Astrocyte (in vitro differentiated cells and primary cell): Measurements from ENCODE around the gene EPHB2. TPM values are rescaled to one million over a fixed set of nuclear protein-coding genes. Genes with fewer than 3 reads are reported as not detected.
A peak's percentile ranks its signal among the peaks of the same experiment; 100 is the strongest.

Source experiments
- DNase-seq: peaks from one replicate; pipeline ENCODE4 v3.0.0-alpha.2; 2010; ENCODE audit warnings: low read depth
- FAIRE-seq: peaks from 2 replicates; lab custom pipeline; 2011; peaks lifted over from hg19 to GRCh38; lab: Jason Lieb, UNC
- H2AFZ ChIP-seq: 2 replicates; pipeline ENCODE4 v1.6.0; 2012; ENCODE audit warnings: low read depth, low read length, inconsistent platforms
- H3K27ac ChIP-seq: 2 replicates; pipeline ENCODE4 v1.5.1; 2011; ENCODE audit warnings: low read depth, low read length, inconsistent platforms
- H3K27me3 ChIP-seq: 2 replicates; pipeline ENCODE4 v1.6.0; 2011; ENCODE audit warnings: low read length, inconsistent platforms; ENCODE audit not compliant: insufficient read depth
- H3K36me3 ChIP-seq: 2 replicates; pipeline ENCODE4 v1.5.1; 2011; ENCODE audit warnings: low read length, inconsistent platforms; ENCODE audit not compliant: insufficient read depth
- H3K4me1 ChIP-seq: 2 replicates; pipeline ENCODE4 v1.5.1; 2011; ENCODE audit warnings: low read length, inconsistent platforms; ENCODE audit not compliant: insufficient read depth
- H3K4me2 ChIP-seq: 2 replicates; pipeline ENCODE4 v1.6.0; 2012; ENCODE audit warnings: low read length, inconsistent platforms
- H3K4me3 ChIP-seq: 2 replicates; pipeline ENCODE4 v1.5.1; 2011; ENCODE audit warnings: low read depth, mild to moderate bottlenecking, low read length, inconsistent platforms; ENCODE audit not compliant: insufficient read depth
- H3K79me2 ChIP-seq: 2 replicates; pipeline ENCODE4 v1.6.0; 2012; ENCODE audit warnings: mild to moderate bottlenecking, low read length, inconsistent platforms; ENCODE audit not compliant: insufficient read depth
- H3K9ac ChIP-seq: 2 replicates; pipeline ENCODE4 v1.6.0; 2012; ENCODE audit warnings: mild to moderate bottlenecking, low read length, inconsistent platforms
- H3K9me3 ChIP-seq: 2 replicates; pipeline ENCODE4 v1.5.1; 2012; ENCODE audit warnings: low read depth, mild to moderate bottlenecking, low read length, inconsistent platforms; ENCODE audit not compliant: insufficient read depth
- H4K20me1 ChIP-seq: 2 replicates; pipeline ENCODE4 v1.6.0; 2012; ENCODE audit warnings: low read length, inconsistent platforms; ENCODE audit not compliant: insufficient read depth
- H3K27ac Mint-ChIP-seq: one replicate; pipeline ENCODE4 v1.8.0; 2021; ENCODE audit warnings: mild to moderate bottlenecking, mixed read lengths; ENCODE audit not compliant: unreplicated experiment
- H3K27me3 Mint-ChIP-seq: one replicate; pipeline ENCODE4 v1.8.0; 2021; ENCODE audit warnings: low read depth, mixed read lengths; ENCODE audit not compliant: unreplicated experiment
- H3K36me3 Mint-ChIP-seq: one replicate; pipeline ENCODE4 v1.8.0; 2021; ENCODE audit warnings: low read depth, mixed read lengths; ENCODE audit not compliant: unreplicated experiment
- H3K4me1 Mint-ChIP-seq: one replicate; pipeline ENCODE4 v1.8.0; 2021; ENCODE audit warnings: low read depth, mixed read lengths; ENCODE audit not compliant: unreplicated experiment
- H3K4me3 Mint-ChIP-seq: one replicate; pipeline ENCODE4 v1.8.0; 2021; ENCODE audit warnings: mild to moderate bottlenecking, moderate library complexity, mixed read lengths; ENCODE audit not compliant: unreplicated experiment
- H3K9me3 Mint-ChIP-seq: one replicate; pipeline ENCODE4 v1.8.0; 2021; ENCODE audit warnings: mild to moderate bottlenecking, mixed read lengths; ENCODE audit not compliant: unreplicated experiment
- EZH2 ChIP-seq: IDR thresholded peaks from 2 replicates; pipeline ENCODE4 v1.6.1; 2012; ENCODE audit warnings: mild to moderate bottlenecking, low read length, inconsistent platforms; ENCODE audit not compliant: insufficient read depth
- total RNA-seq: library from RNA; stranded (reverse); gene quantifications from 2 replicates; pipeline ENCODE4 v1.2.1, GENCODE V29; 2021
- TF ChIP-seq, protein P1 (sequence below): IDR thresholded peaks from 2 replicates; pipeline ENCODE4 v1.5.1; 2011; ENCODE audit warnings: low read depth, mild to moderate bottlenecking, inconsistent platforms, low read length, moderate library complexity; ENCODE audit not compliant: insufficient read depth

Gene EPHB2
- total RNA-seq, 1 donor from 2014 or later: 8.4 TPM

DNA sequence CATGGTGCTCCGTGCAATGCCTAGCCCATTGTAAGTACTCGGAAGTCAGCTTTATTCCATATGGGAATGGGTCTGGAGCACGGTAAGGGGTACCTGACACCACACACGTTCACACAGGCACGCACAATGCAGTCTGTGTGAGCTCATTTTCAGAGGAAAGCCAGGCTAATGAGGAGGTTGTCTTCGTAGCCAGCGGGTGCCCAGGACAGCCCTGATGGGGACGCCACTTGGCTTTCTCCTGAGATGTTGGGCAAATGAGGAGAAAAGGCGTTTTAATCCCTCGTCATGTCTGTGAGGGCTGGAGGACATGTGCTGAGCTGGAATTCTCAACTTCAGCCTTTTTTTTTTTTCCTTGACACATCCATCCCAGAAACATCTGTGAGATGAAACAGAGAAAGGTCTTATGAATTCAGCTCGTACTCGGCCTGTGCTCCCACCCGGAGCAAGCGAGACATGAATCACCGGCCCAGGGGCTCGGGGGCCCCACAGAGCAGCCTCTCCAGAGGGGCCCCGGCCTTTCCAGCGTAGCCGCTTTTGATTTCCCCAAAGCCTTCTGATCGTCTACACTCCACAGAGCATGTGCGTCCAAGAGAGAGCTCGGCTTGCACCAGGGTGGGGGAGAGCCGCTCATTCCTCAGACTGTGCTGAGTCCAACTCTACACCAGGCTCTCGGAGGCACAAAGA, 125.1 kb downstream of the EPHB2 start:
- Histone ChIP-seq H3K27me3 (no peaks in the 10 kb centered on the region), H3K4me1 (peaks cover 38% of the 10 kb centered on the region), H3K9me3 (no peaks in the 10 kb centered on the region), H3K9ac (no peak overlapping the region), H3K27ac (no peak overlapping the region), H3K36me3 (no peaks in the 10 kb centered on the region), H3K4me3 (no peak overlapping the region), H2AFZ (no peak overlapping the region), H3K4me2 (peak overlapping the region; percentile 39), H3K79me2 (no peaks in the 10 kb centered on the region), H4K20me1 (peaks cover 36% of the 10 kb centered on the region)
- H3K4me1 Mint-ChIP-seq: peaks cover 16% of the 10 kb centered on the region
- H3K4me3 Mint-ChIP-seq: no peak overlapping the region
- DNase-seq (peak; percentile 40), FAIRE-seq (no peak)
- H3K27ac Mint-ChIP-seq: no peak overlapping the region
- no peaks in the 10 kb centered on the region for H3K36me3 Mint-ChIP-seq
- peaks cover 2% of the 10 kb centered on the region for H3K9me3 Mint-ChIP-seq
- peaks cover 21% of the 10 kb centered on the region for H3K27me3 Mint-ChIP-seq
- TF ChIP-seq, protein P1, sequence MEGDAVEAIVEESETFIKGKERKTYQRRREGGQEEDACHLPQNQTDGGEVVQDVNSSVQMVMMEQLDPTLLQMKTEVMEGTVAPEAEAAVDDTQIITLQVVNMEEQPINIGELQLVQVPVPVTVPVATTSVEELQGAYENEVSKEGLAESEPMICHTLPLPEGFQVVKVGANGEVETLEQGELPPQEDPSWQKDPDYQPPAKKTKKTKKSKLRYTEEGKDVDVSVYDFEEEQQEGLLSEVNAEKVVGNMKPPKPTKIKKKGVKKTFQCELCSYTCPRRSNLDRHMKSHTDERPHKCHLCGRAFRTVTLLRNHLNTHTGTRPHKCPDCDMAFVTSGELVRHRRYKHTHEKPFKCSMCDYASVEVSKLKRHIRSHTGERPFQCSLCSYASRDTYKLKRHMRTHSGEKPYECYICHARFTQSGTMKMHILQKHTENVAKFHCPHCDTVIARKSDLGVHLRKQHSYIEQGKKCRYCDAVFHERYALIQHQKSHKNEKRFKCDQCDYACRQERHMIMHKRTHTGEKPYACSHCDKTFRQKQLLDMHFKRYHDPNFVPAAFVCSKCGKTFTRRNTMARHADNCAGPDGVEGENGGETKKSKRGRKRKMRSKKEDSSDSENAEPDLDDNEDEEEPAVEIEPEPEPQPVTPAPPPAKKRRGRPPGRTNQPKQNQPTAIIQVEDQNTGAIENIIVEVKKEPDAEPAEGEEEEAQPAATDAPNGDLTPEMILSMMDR: no peak
- TF ChIP-seq EZH2: no peak

DNA sequence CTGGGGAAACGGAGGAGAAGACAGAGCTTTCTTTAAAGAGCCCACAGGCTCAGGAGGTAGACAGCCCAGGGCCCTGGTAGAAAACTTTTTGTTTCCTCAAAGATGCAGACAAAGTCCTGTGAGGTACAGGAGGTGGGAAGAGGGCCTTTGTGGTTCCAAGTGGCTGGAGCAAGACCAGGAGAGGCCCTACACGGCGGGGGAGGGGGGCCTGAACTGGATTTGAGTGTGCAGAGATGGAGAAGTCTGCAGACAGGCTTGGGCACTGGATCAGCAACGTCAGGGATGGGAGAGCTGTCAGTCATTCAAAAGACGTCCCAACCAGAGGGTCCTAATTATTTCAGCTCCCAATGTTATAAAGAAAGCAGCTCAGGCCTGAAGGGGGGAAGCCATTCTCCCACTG, 126.2 kb downstream of the EPHB2 start:
- peaks cover 28% of the 10 kb centered on the region for H3K27me3 Mint-ChIP-seq
- FAIRE-seq: no peak

More for the DNA sequence above, 126.2 kb downstream of the EPHB2 start:
- H4K20me1 ChIP-seq: peaks cover 47% of the 10 kb centered on the region
- H3K4me2 ChIP-seq: no peak overlapping the region
- H3K4me3 ChIP-seq: no peak overlapping the region
- Mint-ChIP-seq H3K27ac (no peak overlapping the region), H3K4me3 (no peak overlapping the region), H3K9me3 (peaks cover 2% of the 10 kb centered on the region), H3K36me3 (no peaks in the 10 kb centered on the region), H3K4me1 (peaks cover 16% of the 10 kb centered on the region)
- H3K27me3 ChIP-seq: no peaks in the 10 kb centered on the region
- TF ChIP-seq, protein P1: no peak
- H2AFZ ChIP-seq: no peak overlapping the region
- no peaks in the 10 kb centered on the region for H3K79me2 ChIP-seq
- H3K36me3 ChIP-seq: no peaks in the 10 kb centered on the region
- DNase-seq: no peak
- no peak overlapping the region for H3K9ac ChIP-seq
- peaks cover 27% of the 10 kb centered on the region for H3K4me1 ChIP-seq
- H3K9me3 ChIP-seq: no peaks in the 10 kb centered on the region
- no peak overlapping the region for H3K27ac ChIP-seq
